ENCODE data around the gene ADAMTS3.

Gene ADAMTS3

GRCh38 chr4:72446353-72447055, 122.5 kb downstream of the ADAMTS3 start:
- TF ChIP-seq TCF12 (IDR thresholded peaks at IDR 0.05; ENCODE audit: low read depth) (no peak), REST (IDR thresholded peaks at IDR 0.05; ENCODE audit: low read depth) (no peak), RAD21 (IDR thresholded peaks at IDR 0.05; ENCODE audit: low read depth) (no peak), EGR1 (IDR thresholded peaks at IDR 0.05) (no peak), USF1 (IDR thresholded peaks at IDR 0.05) (no peak), NFIC (IDR thresholded peaks at IDR 0.05) (no peak), FOXM1 (IDR thresholded peaks at IDR 0.05; ENCODE audit: borderline replicate concordance, low read depth) (no peak), CREB1 (IDR thresholded peaks at IDR 0.05; ENCODE audit: low read depth) (no peak), CEBPB (IDR thresholded peaks at IDR 0.05) (no peak), TEAD4 (IDR thresholded peaks at IDR 0.05) (no peak)

DNA sequence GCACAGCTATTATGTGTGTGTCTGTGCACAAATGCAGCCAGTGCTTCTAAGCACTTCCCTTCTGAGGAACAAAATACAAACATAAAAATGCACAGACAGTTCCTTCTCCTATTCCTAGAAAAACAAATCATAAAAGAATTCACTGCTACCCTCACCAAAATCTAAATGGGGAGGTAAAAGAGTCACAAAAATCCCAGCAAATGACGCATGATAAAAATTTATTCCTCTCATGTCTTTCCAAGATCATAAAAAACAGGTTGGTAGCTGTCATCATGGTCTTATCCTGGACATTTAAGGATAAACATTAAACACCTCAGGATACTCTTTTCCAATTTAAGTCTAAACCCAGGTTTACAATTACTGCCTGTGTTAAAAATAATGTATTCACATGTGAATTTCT, 124.9 kb downstream of the ADAMTS3 start:
- TF ChIP-seq TEAD4 (IDR thresholded peaks at IDR 0.05) (no peak), TCF12 (IDR thresholded peaks at IDR 0.05; ENCODE audit: low read depth) (no peak), EGR1 (IDR thresholded peaks at IDR 0.05) (no peak)

DNA sequence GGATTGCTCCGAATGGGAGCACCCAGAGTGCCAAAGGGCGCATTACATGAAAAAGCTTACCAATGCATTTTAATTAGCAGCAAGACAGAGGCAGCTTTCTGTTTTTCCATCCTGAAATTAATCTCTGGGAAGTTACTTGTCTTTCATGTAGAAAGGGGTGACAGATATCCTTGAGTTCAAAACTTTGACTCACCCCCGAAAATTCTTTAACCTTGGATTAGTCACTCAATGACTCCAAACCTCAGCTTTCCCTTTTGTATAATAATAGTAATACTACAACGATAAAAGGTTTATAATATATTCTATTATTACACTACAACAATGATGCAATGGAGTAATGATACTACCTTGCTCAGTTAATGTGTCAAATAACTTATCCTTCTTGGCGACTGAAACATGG, 126.3 kb downstream of the ADAMTS3 start:
- TF ChIP-seq ZBTB7A (IDR thresholded peaks at IDR 0.05; ENCODE audit: low read depth) (no peak), RAD21 (IDR thresholded peaks at IDR 0.05; ENCODE audit: low read depth) (no peak), TAF1 (IDR thresholded peaks at IDR 0.05; ENCODE audit: low read depth) (no peak), CEBPB (IDR thresholded peaks at IDR 0.05) (no peak), NFIC (IDR thresholded peaks at IDR 0.05) (no peak), EGR1 (IDR thresholded peaks at IDR 0.05) (no peak), EP300 (IDR thresholded peaks at IDR 0.05; ENCODE audit: borderline replicate concordance) (no peak), FOXM1 (IDR thresholded peaks at IDR 0.05; ENCODE audit: borderline replicate concordance, low read depth) (no peak), YY1 (IDR thresholded peaks at IDR 0.05; ENCODE audit: low read depth) (no peak), TEAD4 (IDR thresholded peaks at IDR 0.05) (no peak)

- no peak for TF ChIP-seq TEAD4 (IDR thresholded peaks at IDR 0.05)
- TF ChIP-seq EGR1 (IDR thresholded peaks at IDR 0.05), result no peak
- TF ChIP-seq YY1 (IDR thresholded peaks at IDR 0.05; ENCODE audit: low read depth), result no peak
- TF ChIP-seq RAD21 (IDR thresholded peaks at IDR 0.05; ENCODE audit: low read depth), result no peak
- TF ChIP-seq REST (IDR thresholded peaks at IDR 0.05; ENCODE audit: low read depth), result no peak
- TF ChIP-seq FOXM1 (IDR thresholded peaks at IDR 0.05; ENCODE audit: borderline replicate concordance, low read depth), result no peak
- TF ChIP-seq ZBTB7A (IDR thresholded peaks at IDR 0.05; ENCODE audit: low read depth), result no peak
- no peak for TF ChIP-seq CEBPB (IDR thresholded peaks at IDR 0.05)
- no peak for TF ChIP-seq EP300 (IDR thresholded peaks at IDR 0.05; ENCODE audit: borderline replicate concordance)
- TF ChIP-seq MAX (IDR thresholded peaks at IDR 0.05), result no peak
- TF ChIP-seq TCF12 (IDR thresholded peaks at IDR 0.05; ENCODE audit: low read depth), result no peak
- TF ChIP-seq TAF1 (IDR thresholded peaks at IDR 0.05; ENCODE audit: low read depth), result no peak
- TF ChIP-seq USF1 (IDR thresholded peaks at IDR 0.05), result no peak
- TF ChIP-seq NFIC (IDR thresholded peaks at IDR 0.05), result no peak
- no peak for TF ChIP-seq CREB1 (IDR thresholded peaks at IDR 0.05; ENCODE audit: low read depth)
Observed at GRCh38 chr4:72442147-72442546, 126.9 kb downstream of the ADAMTS3 start.

- no peak for TF ChIP-seq REST (IDR thresholded peaks at IDR 0.05; ENCODE audit: low read depth)
- no peak for TF ChIP-seq FOXM1 (IDR thresholded peaks at IDR 0.05; ENCODE audit: borderline replicate concordance, low read depth)
- no peak for TF ChIP-seq EGR1 (IDR thresholded peaks at IDR 0.05)
- TF ChIP-seq YY1 (IDR thresholded peaks at IDR 0.05; ENCODE audit: low read depth), result no peak
- TF ChIP-seq USF1 (IDR thresholded peaks at IDR 0.05), result no peak
- TF ChIP-seq EP300 (IDR thresholded peaks at IDR 0.05; ENCODE audit: borderline replicate concordance), result no peak
- TF ChIP-seq RAD21 (IDR thresholded peaks at IDR 0.05; ENCODE audit: low read depth), result no peak
- no peak for TF ChIP-seq CEBPB (IDR thresholded peaks at IDR 0.05)
- no peak for TF ChIP-seq CREB1 (IDR thresholded peaks at IDR 0.05; ENCODE audit: low read depth)
- no peak for TF ChIP-seq ZBTB7A (IDR thresholded peaks at IDR 0.05; ENCODE audit: low read depth)
Observed at GRCh38 chr4:72440386-72440785, 128.6 kb downstream of the ADAMTS3 start.
